Spleen (tissue), 7 donors: Measurements from ENCODE around the gene CD274.

Source experiments
- POLR2AphosphoS5 ChIP-seq, 3 donors: sonication (generic); formaldehyde crosslinking; IDR thresholded peaks; one replicate each; pipeline ENCODE4 v1.5.1; 2017; ENCODE audit warnings: antibody characterized with exemption in 3 of 3
- TF ChIP-seq, protein P1 (sequence below), 11 experiments: fragments of 200-600 bp in 7 of 11; fragments of 450-650 bp in 4 of 11; sonication (generic) in 4 of 11; IDR thresholded peaks in 8 of 11; conservative IDR thresholded peaks in 3 of 11; 1 replicate in 7 of 11; 2 replicates in 4 of 11; pipeline versions ENCODE4 v1.4.0 to v1.8.0; 2016 to 2021; ENCODE audit warnings: antibody characterized with exemption in 11 of 11, inconsistent platforms in 4 of 11, mild to moderate bottlenecking in 1 of 11
- donor health status: DM: no; HTN: no; CAD: no; lungs with moderate emphysema.
- donor health status: DM: no; HTN: no; CAD: no.
- donor health status: DM: no; HTN: no; CAD: no.

DNA sequence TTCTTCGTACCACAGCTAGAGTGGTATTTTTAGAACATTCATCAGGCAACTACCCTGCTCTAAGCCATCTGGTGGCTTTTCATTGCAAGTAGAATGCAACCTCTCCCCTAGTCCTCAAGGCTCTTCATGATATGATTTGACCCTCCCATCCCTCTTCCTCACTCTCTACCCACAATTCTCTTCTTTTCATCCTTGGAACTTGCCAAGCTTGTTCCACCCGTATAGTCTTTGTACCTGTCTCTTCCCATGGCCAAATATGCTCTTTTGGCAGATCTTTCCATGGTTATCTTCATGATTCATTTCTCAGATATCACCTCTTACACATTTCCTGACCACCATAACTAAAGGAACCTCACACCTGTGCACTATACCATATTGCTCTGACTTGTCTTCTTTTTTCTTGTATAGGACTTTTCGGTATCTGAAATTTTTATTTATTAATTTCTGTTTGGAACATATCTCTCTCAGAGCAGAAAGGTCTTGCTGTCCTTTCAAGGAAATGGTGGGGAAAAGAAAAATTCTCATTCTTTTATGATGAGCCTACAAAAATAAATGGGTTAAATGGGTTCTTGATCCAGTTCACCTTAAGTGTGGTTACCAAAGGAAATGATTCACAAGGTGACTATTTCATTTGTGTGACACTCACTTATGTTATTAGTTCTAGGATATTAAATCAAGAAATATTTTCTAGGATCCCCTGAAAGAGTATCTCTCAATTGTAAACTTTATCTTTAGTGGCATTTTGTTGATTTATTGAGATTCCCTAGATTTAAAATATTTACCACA, 3.7 kb upstream of the CD274 start:
- TF ChIP-seq, protein P1, sequence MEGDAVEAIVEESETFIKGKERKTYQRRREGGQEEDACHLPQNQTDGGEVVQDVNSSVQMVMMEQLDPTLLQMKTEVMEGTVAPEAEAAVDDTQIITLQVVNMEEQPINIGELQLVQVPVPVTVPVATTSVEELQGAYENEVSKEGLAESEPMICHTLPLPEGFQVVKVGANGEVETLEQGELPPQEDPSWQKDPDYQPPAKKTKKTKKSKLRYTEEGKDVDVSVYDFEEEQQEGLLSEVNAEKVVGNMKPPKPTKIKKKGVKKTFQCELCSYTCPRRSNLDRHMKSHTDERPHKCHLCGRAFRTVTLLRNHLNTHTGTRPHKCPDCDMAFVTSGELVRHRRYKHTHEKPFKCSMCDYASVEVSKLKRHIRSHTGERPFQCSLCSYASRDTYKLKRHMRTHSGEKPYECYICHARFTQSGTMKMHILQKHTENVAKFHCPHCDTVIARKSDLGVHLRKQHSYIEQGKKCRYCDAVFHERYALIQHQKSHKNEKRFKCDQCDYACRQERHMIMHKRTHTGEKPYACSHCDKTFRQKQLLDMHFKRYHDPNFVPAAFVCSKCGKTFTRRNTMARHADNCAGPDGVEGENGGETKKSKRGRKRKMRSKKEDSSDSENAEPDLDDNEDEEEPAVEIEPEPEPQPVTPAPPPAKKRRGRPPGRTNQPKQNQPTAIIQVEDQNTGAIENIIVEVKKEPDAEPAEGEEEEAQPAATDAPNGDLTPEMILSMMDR (IDR thresholded peaks at IDR 0.05 in 8 of 11, conservative IDR thresholded peaks at IDR 0.05 in 3 of 11): no peak
- TF ChIP-seq POLR2AphosphoS5 (IDR thresholded peaks at IDR 0.05): no peak
